PFSK-1 (cell line): ENCODE data around the gene U2AF2.

Source experiments
- FOXP2 ChIP-seq: optimal IDR thresholded peaks from 2 replicates; pipeline ENCODE3; 2011; ENCODE audit warnings: borderline replicate concordance, control low read depth, inconsistent platforms; ENCODE audit not compliant: insufficient read depth; ENCODE audit errors: extremely low read length, extremely low read depth
- POLR2AphosphoS5 ChIP-seq: IDR thresholded peaks from 2 replicates; pipeline ENCODE4 v1.6.1; 2012; ENCODE audit warnings: low read depth, mild to moderate bottlenecking, control low read depth, low read length, moderate library complexity
- SIN3A ChIP-seq: IDR thresholded peaks from 2 replicates; pipeline ENCODE4 v1.6.1; 2012; ENCODE audit warnings: mild to moderate bottlenecking, low read length, moderate library complexity, borderline replicate concordance; ENCODE audit not compliant: insufficient read depth
- TAF1 ChIP-seq: IDR thresholded peaks from 2 replicates; pipeline ENCODE4 v1.6.1; 2012; ENCODE audit warnings: low read length, control low read depth, borderline replicate concordance; ENCODE audit not compliant: insufficient read depth
- TF ChIP-seq, protein P1 (sequence below), 2 experiments: IDR thresholded peaks; 2 replicates each; pipeline versions ENCODE4 v1.6.1 to v1.8.0; 2011 to 2012; ENCODE audit warnings: low read depth in 2 of 2, low read length in 2 of 2, control low read depth in 1 of 2, inconsistent platforms in 1 of 2, mild to moderate bottlenecking in 1 of 2, moderate library complexity in 1 of 2; ENCODE audit not compliant: insufficient read depth in 1 of 2

Gene U2AF2

DNA sequence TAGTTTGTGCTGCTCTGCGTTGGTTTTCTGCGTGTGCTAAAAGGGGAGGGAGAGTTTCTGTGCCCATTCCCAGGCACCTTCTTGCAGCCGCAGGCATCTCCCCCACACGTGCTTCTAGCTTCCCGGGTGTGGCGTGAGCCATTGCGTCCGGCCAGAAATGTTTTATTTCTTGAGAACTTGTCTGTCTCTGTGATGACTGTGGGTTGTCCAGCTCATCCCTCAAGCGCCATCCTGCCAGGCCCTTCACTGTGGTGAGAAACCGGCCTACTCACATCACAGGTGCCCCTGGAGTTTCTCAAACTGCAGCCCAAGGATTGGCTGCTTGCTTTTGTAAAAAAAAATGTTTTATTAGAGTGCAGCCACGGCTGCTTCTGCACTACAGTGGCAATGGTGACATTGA is 44.4 kb downstream of the U2AF2 start:
- no peak for TF ChIP-seq SIN3A
- TF ChIP-seq POLR2AphosphoS5 = no peak
- TF ChIP-seq, protein P1, sequence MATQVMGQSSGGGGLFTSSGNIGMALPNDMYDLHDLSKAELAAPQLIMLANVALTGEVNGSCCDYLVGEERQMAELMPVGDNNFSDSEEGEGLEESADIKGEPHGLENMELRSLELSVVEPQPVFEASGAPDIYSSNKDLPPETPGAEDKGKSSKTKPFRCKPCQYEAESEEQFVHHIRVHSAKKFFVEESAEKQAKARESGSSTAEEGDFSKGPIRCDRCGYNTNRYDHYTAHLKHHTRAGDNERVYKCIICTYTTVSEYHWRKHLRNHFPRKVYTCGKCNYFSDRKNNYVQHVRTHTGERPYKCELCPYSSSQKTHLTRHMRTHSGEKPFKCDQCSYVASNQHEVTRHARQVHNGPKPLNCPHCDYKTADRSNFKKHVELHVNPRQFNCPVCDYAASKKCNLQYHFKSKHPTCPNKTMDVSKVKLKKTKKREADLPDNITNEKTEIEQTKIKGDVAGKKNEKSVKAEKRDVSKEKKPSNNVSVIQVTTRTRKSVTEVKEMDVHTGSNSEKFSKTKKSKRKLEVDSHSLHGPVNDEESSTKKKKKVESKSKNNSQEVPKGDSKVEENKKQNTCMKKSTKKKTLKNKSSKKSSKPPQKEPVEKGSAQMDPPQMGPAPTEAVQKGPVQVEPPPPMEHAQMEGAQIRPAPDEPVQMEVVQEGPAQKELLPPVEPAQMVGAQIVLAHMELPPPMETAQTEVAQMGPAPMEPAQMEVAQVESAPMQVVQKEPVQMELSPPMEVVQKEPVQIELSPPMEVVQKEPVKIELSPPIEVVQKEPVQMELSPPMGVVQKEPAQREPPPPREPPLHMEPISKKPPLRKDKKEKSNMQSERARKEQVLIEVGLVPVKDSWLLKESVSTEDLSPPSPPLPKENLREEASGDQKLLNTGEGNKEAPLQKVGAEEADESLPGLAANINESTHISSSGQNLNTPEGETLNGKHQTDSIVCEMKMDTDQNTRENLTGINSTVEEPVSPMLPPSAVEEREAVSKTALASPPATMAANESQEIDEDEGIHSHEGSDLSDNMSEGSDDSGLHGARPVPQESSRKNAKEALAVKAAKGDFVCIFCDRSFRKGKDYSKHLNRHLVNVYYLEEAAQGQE (IDR thresholded peaks at IDR 0.05; ENCODE audit: insufficient read depth in 1 of 2, low read depth in 2 of 2, low read length in 2 of 2) = no peak
- no peak for TF ChIP-seq FOXP2
- TF ChIP-seq TAF1 = no peak

DNA sequence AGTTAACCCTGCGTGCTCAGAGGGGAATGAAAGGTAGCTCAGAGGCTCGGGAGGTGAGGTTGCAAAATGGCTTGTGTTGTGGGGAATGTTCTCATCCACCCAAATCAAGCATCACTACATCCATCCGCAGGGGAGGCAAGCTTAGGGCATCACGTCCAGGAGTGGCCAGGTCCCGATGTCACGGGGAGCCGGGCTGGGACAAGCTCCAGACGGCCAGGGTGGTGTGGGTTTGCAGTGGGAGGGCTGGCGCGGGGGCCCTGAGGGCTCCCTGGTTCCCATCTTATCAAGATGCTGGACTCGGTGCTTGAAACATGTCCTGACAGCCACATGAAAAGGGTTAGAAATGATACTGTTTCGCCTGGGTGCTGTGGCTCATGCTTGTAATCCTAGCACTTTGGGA is 46.0 kb downstream of the U2AF2 start:
- TF ChIP-seq POLR2AphosphoS5 = no peak
- TF ChIP-seq SIN3A = no peak
- TF ChIP-seq, protein P1 (IDR thresholded peaks at IDR 0.05; ENCODE audit: insufficient read depth in 1 of 2, low read depth in 2 of 2, low read length in 2 of 2) = no peak
- no peak for TF ChIP-seq FOXP2
- no peak for TF ChIP-seq TAF1

DNA sequence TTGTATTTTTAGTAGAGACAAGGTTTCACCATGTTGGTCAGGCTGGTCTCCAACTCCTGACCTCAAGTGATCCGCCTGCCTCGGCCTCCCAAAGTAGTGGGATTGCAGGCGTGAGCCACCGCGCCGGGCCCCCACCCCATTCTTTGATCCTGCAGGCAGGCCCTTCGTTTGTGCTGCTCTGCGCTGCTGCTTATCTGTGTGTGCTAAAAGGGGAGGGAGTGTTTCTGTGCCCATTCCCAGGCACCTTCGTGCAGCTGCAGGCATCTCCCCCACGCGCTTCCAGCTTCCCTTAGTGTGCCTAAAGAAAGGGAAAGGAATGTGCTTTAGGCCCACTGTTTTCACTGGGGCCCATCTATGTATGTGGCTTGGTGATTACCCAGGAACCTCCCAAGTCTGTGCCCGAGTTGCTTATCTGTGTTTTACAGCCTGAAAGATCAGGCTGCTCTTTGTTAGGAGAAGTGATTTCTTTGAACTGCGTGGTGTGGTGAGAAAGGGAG is 47.3 kb downstream of the U2AF2 start:
- TF ChIP-seq FOXP2 = no peak
- no peak for TF ChIP-seq TAF1
- no peak for TF ChIP-seq SIN3A
- TF ChIP-seq POLR2AphosphoS5 = no peak
- TF ChIP-seq, protein P1 (IDR thresholded peaks at IDR 0.05; ENCODE audit: insufficient read depth in 1 of 2, low read depth in 2 of 2, low read length in 2 of 2) = no peak

DNA sequence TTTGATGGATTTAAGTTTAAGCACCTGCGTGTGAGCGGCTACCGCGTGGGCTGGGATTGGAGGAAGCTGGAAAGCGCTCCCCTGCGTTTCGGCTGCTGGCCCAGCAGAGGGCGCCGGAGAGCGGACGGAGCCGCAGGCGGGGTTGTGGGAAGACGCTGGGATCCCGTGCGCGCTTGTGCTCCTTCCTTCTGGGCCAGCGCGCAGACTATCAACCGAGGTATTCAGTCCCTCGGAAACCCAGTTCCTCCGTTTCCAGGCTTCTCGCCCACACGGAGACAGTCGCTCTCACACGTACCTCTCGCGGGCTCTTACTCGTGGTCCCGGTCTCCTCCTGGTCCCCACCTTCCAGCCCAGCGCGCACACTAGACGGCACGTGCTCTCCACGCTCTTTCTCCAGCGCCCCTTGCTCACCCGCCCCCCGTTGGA is 49.0 kb downstream of the U2AF2 start:
- TF ChIP-seq TAF1 = no peak
- TF ChIP-seq FOXP2 = peak; percentile 43

DNA sequence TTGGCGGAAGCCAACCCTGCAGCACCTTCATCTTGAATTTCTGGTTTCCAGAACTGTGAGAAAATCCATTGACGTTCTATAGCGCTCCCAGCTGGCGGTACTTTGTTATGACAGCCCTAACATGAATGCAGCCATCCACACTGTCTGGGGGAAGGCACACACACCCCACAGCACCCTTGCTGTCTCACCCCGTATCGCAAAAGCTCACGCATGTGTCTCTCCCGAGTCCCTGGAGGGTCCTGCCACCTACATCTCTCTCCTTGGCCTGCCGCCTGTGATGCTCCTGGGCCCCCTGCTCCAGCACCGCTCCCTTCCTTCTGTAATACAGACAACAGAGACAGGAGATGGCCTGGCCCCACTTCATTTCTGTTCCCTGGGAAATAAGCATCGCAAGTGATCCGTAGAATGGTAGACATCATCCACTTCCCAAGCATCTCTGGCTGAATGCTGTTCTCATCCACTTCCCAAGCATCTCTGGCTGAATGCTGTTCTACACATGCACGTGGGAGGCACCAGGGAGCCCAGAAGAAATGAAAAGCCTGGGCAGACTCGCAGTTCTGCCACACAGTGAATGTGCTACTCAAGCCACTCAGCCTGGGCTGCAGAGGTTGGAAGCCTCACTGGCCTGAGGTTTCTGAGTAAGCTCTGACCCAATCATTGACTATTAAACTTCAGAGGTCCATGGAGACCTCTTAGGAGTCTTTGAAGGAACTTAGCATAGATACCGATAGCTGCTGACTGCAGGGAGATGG is 49.8 kb downstream of the U2AF2 start:
- TF ChIP-seq TAF1 = no peak
- no peak for TF ChIP-seq FOXP2
- TF ChIP-seq, protein P1 (IDR thresholded peaks at IDR 0.05; ENCODE audit: insufficient read depth in 1 of 2, low read depth in 2 of 2, low read length in 2 of 2) = no peak
- TF ChIP-seq SIN3A = no peak
- no peak for TF ChIP-seq POLR2AphosphoS5
